ENCODE results near the gene CFAP74.

CFAP74 gene

GRCh38 chr1:2029561-2029960, 26.0 kb upstream of the CFAP74 start:
- ATAC-seq (ENCODE audit: insufficient read depth, low read depth) (no peak), DNase-seq (no peak)
- Histone ChIP-seq H3K9me3 (ENCODE audit: insufficient read depth, low read length, severe bottlenecking) (no peaks in the 10 kb centered on the region), H2AFZ (ENCODE audit: low read depth, low read length) (no peak overlapping the region), H3K4me1 (ENCODE audit: insufficient read depth, low read length) (peaks cover 20% of the 10 kb centered on the region), H3K27me3 (ENCODE audit: insufficient read depth, low read length, poor library complexity) (no peaks in the 10 kb centered on the region), H4K20me1 (ENCODE audit: insufficient read depth, low read length) (no peaks in the 10 kb centered on the region; the same call in 1 of the 2 replicates), H3K79me2 (ENCODE audit: insufficient read depth, low read length) (no peaks in the 10 kb centered on the region), H3K27ac (ENCODE audit: low read length) (no peak overlapping the region), H3K4me2 (ENCODE audit: insufficient read depth, low read length) (no peak overlapping the region), H3K9ac (ENCODE audit: low read depth, low read length) (no peak overlapping the region), H3K4me3 (ENCODE audit: low read depth in 1 of 2, low read length in 2 of 2) (no peak overlapping the region), H3K36me3 (ENCODE audit: insufficient read depth, low read length) (no peaks in the 10 kb centered on the region)
- TF ChIP-seq CTCF (IDR thresholded peaks at IDR 0.05; ENCODE audit: borderline replicate concordance, extremely low read depth, low read length, poor library complexity, severe bottlenecking) (no peak), EZH2 (IDR thresholded peaks at IDR 0.05; ENCODE audit: borderline replicate concordance, low read depth, low read length, severe bottlenecking) (no peak)

- DNase-seq (no peak), ATAC-seq (ENCODE audit: insufficient read depth, low read depth) (no peak)
- H3K9me3 ChIP-seq (ENCODE audit: insufficient read depth, low read length, severe bottlenecking) = no peaks in the 10 kb centered on the region
- no peaks in the 10 kb centered on the region for H3K27me3 ChIP-seq (ENCODE audit: insufficient read depth, low read length, poor library complexity)
- H3K4me3 ChIP-seq (ENCODE audit: low read depth in 1 of 2, low read length in 2 of 2) = no peak overlapping the region
- no peak overlapping the region for H2AFZ ChIP-seq (ENCODE audit: low read depth, low read length)
- H3K4me2 ChIP-seq (ENCODE audit: insufficient read depth, low read length) = no peak overlapping the region
- H3K4me1 ChIP-seq (ENCODE audit: insufficient read depth, low read length) = peaks cover 20% of the 10 kb centered on the region
- no peaks in the 10 kb centered on the region; the same call in 1 of the 2 replicates for H4K20me1 ChIP-seq (ENCODE audit: insufficient read depth, low read length)
- H3K36me3 ChIP-seq (ENCODE audit: insufficient read depth, low read length) = no peaks in the 10 kb centered on the region
- TF ChIP-seq CTCF (IDR thresholded peaks at IDR 0.05; ENCODE audit: borderline replicate concordance, extremely low read depth, low read length, poor library complexity, severe bottlenecking) = no peak
- no peak for TF ChIP-seq EZH2 (IDR thresholded peaks at IDR 0.05; ENCODE audit: borderline replicate concordance, low read depth, low read length, severe bottlenecking)
- no peak overlapping the region for H3K27ac ChIP-seq (ENCODE audit: low read length)
- H3K9ac ChIP-seq (ENCODE audit: low read depth, low read length) = no peak overlapping the region
- H3K79me2 ChIP-seq (ENCODE audit: insufficient read depth, low read length) = no peaks in the 10 kb centered on the region
Measured at GRCh38 chr1:2028870-2029560, 25.4 kb upstream of the CFAP74 start.

GRCh38 chr1:2027961-2028583, 24.5 kb upstream of the CFAP74 start:
- Histone ChIP-seq H3K36me3 (ENCODE audit: insufficient read depth, low read length) (no peaks in the 10 kb centered on the region), H3K4me2 (ENCODE audit: insufficient read depth, low read length) (no peak overlapping the region), H3K9me3 (ENCODE audit: insufficient read depth, low read length, severe bottlenecking) (no peaks in the 10 kb centered on the region), H3K27ac (ENCODE audit: low read length) (no peak overlapping the region), H3K4me3 (ENCODE audit: low read depth in 1 of 2, low read length in 2 of 2) (no peak overlapping the region), H3K9ac (ENCODE audit: low read depth, low read length) (no peak overlapping the region), H3K4me1 (ENCODE audit: insufficient read depth, low read length) (peaks cover 20% of the 10 kb centered on the region), H4K20me1 (ENCODE audit: insufficient read depth, low read length) (no peaks in the 10 kb centered on the region; the same call in 1 of the 2 replicates), H3K79me2 (ENCODE audit: insufficient read depth, low read length) (no peaks in the 10 kb centered on the region), H2AFZ (ENCODE audit: low read depth, low read length) (no peak overlapping the region), H3K27me3 (ENCODE audit: insufficient read depth, low read length, poor library complexity) (no peaks in the 10 kb centered on the region)
- TF ChIP-seq EZH2 (IDR thresholded peaks at IDR 0.05; ENCODE audit: borderline replicate concordance, low read depth, low read length, severe bottlenecking) = no peak
- no peak for TF ChIP-seq CTCF (IDR thresholded peaks at IDR 0.05; ENCODE audit: borderline replicate concordance, extremely low read depth, low read length, poor library complexity, severe bottlenecking)
- ATAC-seq (ENCODE audit: insufficient read depth, low read depth) (no peak), DNase-seq (no peak)

Measured in DND-41 (cell line).